Loucy (cell line): ENCODE results near the gene DAGLA.

ENCODE experiments used
- H2AFZ ChIP-seq: fragments of 200-600 bp; sonication (generic); 2 replicates; pipeline ENCODE4 v1.6.0; 2016; ENCODE audit warnings: antibody characterized with exemption, mild to moderate bottlenecking, low read length, moderate library complexity
- H3F3A ChIP-seq: fragments of 200-600 bp; 2 replicates; pipeline ENCODE4 v1.6.0; 2016; ENCODE audit warnings: antibody characterized with exemption, low read depth, mild to moderate bottlenecking
- H3K27me3 ChIP-seq: fragments of 200-600 bp; sonication (generic); 2 replicates; pipeline ENCODE4 v1.6.1; 2014; ENCODE audit warnings: low read length, mild to moderate bottlenecking; ENCODE audit not compliant: insufficient read depth, poor library complexity, severe bottlenecking
- H3K36me3 ChIP-seq: fragments of 200-600 bp; sonication (generic); 2 replicates; pipeline ENCODE4 v1.6.1; 2016; ENCODE audit warnings: low read length; ENCODE audit not compliant: insufficient read depth
- H3K4me1 ChIP-seq: fragments of 200-600 bp; sonication (generic); 2 replicates; pipeline ENCODE4 v1.5.1; 2014; ENCODE audit warnings: low read length, mild to moderate bottlenecking; ENCODE audit not compliant: insufficient read depth, poor library complexity, severe bottlenecking
- H3K4me2 ChIP-seq: fragments of 200-600 bp; sonication (generic); 2 replicates; pipeline ENCODE4 v1.6.0; 2014; ENCODE audit warnings: antibody characterized with exemption, low read length, low read depth, mild to moderate bottlenecking; ENCODE audit not compliant: poor library complexity, severe bottlenecking
- H3K4me3 ChIP-seq: fragments of 200-600 bp; sonication (generic); 2 replicates; pipeline ENCODE4 v1.5.1; 2014; ENCODE audit warnings: low read length, mild to moderate bottlenecking, mixed read lengths; ENCODE audit not compliant: poor library complexity, severe bottlenecking
- H3K79me2 ChIP-seq: fragments of 200-600 bp; sonication (generic); 2 replicates; pipeline ENCODE4 v1.6.1; 2014; ENCODE audit warnings: low read length; ENCODE audit not compliant: insufficient read depth
- H3K9ac ChIP-seq: fragments of 200-600 bp; sonication (generic); 2 replicates; pipeline ENCODE4 v1.6.0; 2014; ENCODE audit warnings: mild to moderate bottlenecking, low read depth, low read length, moderate library complexity; ENCODE audit not compliant: poor library complexity, severe bottlenecking
- H3K9me2 ChIP-seq: fragments of 200-600 bp; sonication (generic); replicated peaks from 2 replicates; pipeline ENCODE4 v1.6.1; 2016; ENCODE audit warnings: low read depth, low read length, mixed read lengths
- H3K9me3 ChIP-seq: fragments of 200-600 bp; sonication (generic); 2 replicates; pipeline ENCODE4 v1.6.1; 2014; ENCODE audit warnings: mild to moderate bottlenecking, antibody characterized with exemption, low read length, low read depth; ENCODE audit not compliant: insufficient read depth
- H4K20me1 ChIP-seq: fragments of 200-600 bp; sonication (generic); 2 replicates; pipeline ENCODE4 v1.6.0; 2014; ENCODE audit warnings: antibody characterized with exemption, low read length, mild to moderate bottlenecking; ENCODE audit not compliant: insufficient read depth, poor library complexity, severe bottlenecking
- CTCF ChIP-seq: fragments of 200-600 bp; sonication (generic); conservative IDR thresholded peaks from 2 replicates; pipeline ENCODE4 v1.5.1; 2014; ENCODE audit warnings: mild to moderate bottlenecking, antibody characterized with exemption, low read length
- EZH2phosphoT487 ChIP-seq: fragments of 200-600 bp; IDR thresholded peaks from 2 replicates; pipeline ENCODE4 v1.6.1; 2018; ENCODE audit warnings: antibody characterized with exemption, mild to moderate bottlenecking, moderate library complexity, borderline replicate concordance

Gene DAGLA

GRCh38 chr11:61720597-61720996, 40.4 kb downstream of the DAGLA start:
- no peaks in the 10 kb centered on the region for H3K4me1 ChIP-seq
- no peaks in the 10 kb centered on the region for H3K36me3 ChIP-seq
- no peak overlapping the region for H3K9ac ChIP-seq
- H3K79me2 ChIP-seq = no peaks in the 10 kb centered on the region
- H2AFZ ChIP-seq = no peak overlapping the region
- no peaks in the 10 kb centered on the region for H3K27me3 ChIP-seq
- no peak for TF ChIP-seq CTCF
- TF ChIP-seq EZH2phosphoT487 = no peak
- no peaks in the 10 kb centered on the region for H3K9me2 ChIP-seq
- H3F3A ChIP-seq = no peaks in the 10 kb centered on the region
- no peak overlapping the region for H3K4me3 ChIP-seq
- no peaks in the 10 kb centered on the region for H3K9me3 ChIP-seq
- H3K4me2 ChIP-seq = no peak overlapping the region
- H4K20me1 ChIP-seq = no peaks in the 10 kb centered on the region

- H3K4me3 ChIP-seq = no peak overlapping the region
- no peaks in the 10 kb centered on the region for H4K20me1 ChIP-seq
- H3K9ac ChIP-seq = no peak overlapping the region
- no peaks in the 10 kb centered on the region for H3K79me2 ChIP-seq
- H3K4me2 ChIP-seq = no peak overlapping the region
- H3F3A ChIP-seq = no peaks in the 10 kb centered on the region
- no peaks in the 10 kb centered on the region for H3K4me1 ChIP-seq
- H3K9me3 ChIP-seq = no peaks in the 10 kb centered on the region
- TF ChIP-seq EZH2phosphoT487 = no peak
- no peak for TF ChIP-seq CTCF
- no peak overlapping the region for H2AFZ ChIP-seq
- H3K27me3 ChIP-seq = no peaks in the 10 kb centered on the region
- H3K36me3 ChIP-seq = no peaks in the 10 kb centered on the region
- H3K9me2 ChIP-seq = no peaks in the 10 kb centered on the region
Observed at GRCh38 chr11:61724437-61724836, 44.2 kb downstream of the DAGLA start.

GRCh38 chr11:61725781-61726231, 45.6 kb downstream of the DAGLA start:
- H3K4me3 ChIP-seq = no peak overlapping the region
- H3K4me1 ChIP-seq = no peaks in the 10 kb centered on the region
- no peaks in the 10 kb centered on the region for H3K9me2 ChIP-seq
- H3K36me3 ChIP-seq = no peaks in the 10 kb centered on the region
- H3F3A ChIP-seq = no peaks in the 10 kb centered on the region
- no peaks in the 10 kb centered on the region for H3K9me3 ChIP-seq
- TF ChIP-seq EZH2phosphoT487 (no peak), CTCF (no peak)
- H4K20me1 ChIP-seq = no peaks in the 10 kb centered on the region
- H3K9ac ChIP-seq = no peak overlapping the region
- H2AFZ ChIP-seq = no peak overlapping the region
- no peaks in the 10 kb centered on the region for H3K27me3 ChIP-seq
- H3K79me2 ChIP-seq = no peaks in the 10 kb centered on the region
- H3K4me2 ChIP-seq = no peak overlapping the region
